Measurements from ENCODE around the gene RFC2. TPM values are rescaled to one million over a fixed set of nuclear protein-coding genes. Genes with fewer than 3 reads are reported as not detected.

Gene RFC2
- total and polyA plus RNA-seq, 2 of the 8 experiments (the other 6 are each of a cell fraction or from before 2014, with no cell fraction given): 52.9 to 85.4 TPM

GRCh38 chr7:74282748-74283459 is 28.7 kb upstream of the RFC2 start (continued):
- TF ChIP-seq JUN (IDR thresholded peaks at IDR 0.05; ENCODE audit: low read depth, low read length) (no peak), POLR2AphosphoS5 (IDR thresholded peaks at IDR 0.05; ENCODE audit: low read depth, low read length) (no peak), CHD7 (IDR thresholded peaks at IDR 0.05; ENCODE audit: insufficient replicate concordance, low read length) (no peak), NANOG (IDR thresholded peaks at IDR 0.05; ENCODE audit: insufficient read depth, low read depth, low read length, poor library complexity, severe bottlenecking) (peak; percentile 70), BRCA1 (IDR thresholded peaks at IDR 0.05; ENCODE audit: low read depth, low read length) (no peak), SIRT6 (IDR thresholded peaks at IDR 0.05; ENCODE audit: low read length) (no peak), HDAC2 (IDR thresholded peaks at IDR 0.05; ENCODE audit: borderline replicate concordance in 1 of 2, low read depth in 2 of 2, low read length in 2 of 2) (peak in 1 of 2 experiments; percentile 18; a peak in 1 of 4 replicates), RBBP5 (IDR thresholded peaks at IDR 0.05; ENCODE audit: borderline replicate concordance, low read depth, low read length) (no peak)
- TF ChIP-seq, protein P1, sequence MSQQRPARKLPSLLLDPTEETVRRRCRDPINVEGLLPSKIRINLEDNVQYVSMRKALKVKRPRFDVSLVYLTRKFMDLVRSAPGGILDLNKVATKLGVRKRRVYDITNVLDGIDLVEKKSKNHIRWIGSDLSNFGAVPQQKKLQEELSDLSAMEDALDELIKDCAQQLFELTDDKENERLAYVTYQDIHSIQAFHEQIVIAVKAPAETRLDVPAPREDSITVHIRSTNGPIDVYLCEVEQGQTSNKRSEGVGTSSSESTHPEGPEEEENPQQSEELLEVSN (IDR thresholded peaks at IDR 0.05): peak; percentile 17; the same call in 1 of the 2 replicates

Data from H1 (cell line).